Body of pancreas (tissue), 4 donors: ENCODE data around the gene COX6B2. TPM values are rescaled to one million over a fixed set of nuclear protein-coding genes. Genes with fewer than 3 reads are reported as not detected.
"Not testable (repeated sequence)": the region's sequence is repeated elsewhere in the genome, so short reads cannot be mapped to it uniquely, and the experiment has no call there.

Experiments
- ATAC-seq: fragments of 150-250 bp; one replicate; pipeline ENCODE4 v1.9.1; 2016
- DNase-seq, 4 donors: peaks; one replicate each; pipeline ENCODE4 v3.0.0-alpha.2; 2019
- H3K27ac ChIP-seq, 4 donors: fragments of 200-600 bp; sonication (generic); 1 replicate in 3 of 4; 2 replicates in 1 of 4; pipeline versions ENCODE4 v1.5.1 to v1.6.1; 2016 to 2019; ENCODE audit warnings: mild to moderate bottlenecking in 1 of 4, mixed read lengths in 1 of 4, moderate library complexity in 1 of 4
- H3K27me3 ChIP-seq, 2 donors: fragments of 200-600 bp; sonication (generic); one replicate each; pipeline ENCODE4 v1.6.0; 2016; ENCODE audit warnings: mild to moderate bottlenecking in 1 of 2
- H3K36me3 ChIP-seq, 2 donors: fragments of 200-600 bp; sonication (generic); replicated peaks in 1 of 2; 2 replicates each; pipeline ENCODE4 v1.5.1; 2016; ENCODE audit warnings: low read depth in 2 of 2; ENCODE audit not compliant: insufficient read depth in 1 of 2
- H3K4me1 ChIP-seq: fragments of 200-600 bp; sonication (generic); one replicate; pipeline ENCODE4 v1.6.0; 2016
- H3K4me3 ChIP-seq, 2 donors: fragments of 200-600 bp; sonication (generic); 1 replicate in 1 of 2; 2 replicates in 1 of 2; pipeline ENCODE4 v1.5.1; 2016 to 2019
- H3K9me3 ChIP-seq, 3 donors: fragments of 200-600 bp; sonication (generic); 1 replicate in 2 of 3; 2 replicates in 1 of 3; pipeline ENCODE4 v1.5.1; 2016
- CTCF ChIP-seq, 7 experiments: fragments of 450-650 bp in 4 of 7; fragments of 200-600 bp in 3 of 7; sonication (generic) in 3 of 7; IDR thresholded peaks; one replicate each; pipeline ENCODE4 v1.5.1; 2016 to 2019; ENCODE audit warnings: antibody characterized with exemption in 7 of 7
- POLR2A ChIP-seq, 3 donors: fragments of 450-650 bp; IDR thresholded peaks; one replicate each; pipeline ENCODE4 v1.6.1; 2016; ENCODE audit warnings: antibody characterized with exemption in 3 of 3, mild to moderate bottlenecking in 2 of 3
- WGBS, 2 donors: methylation state at CpG; one replicate each; pipeline ENCODE4 v1.1.5; 2017; 5-methylcytosine and 5-hydroxymethylcytosine counted together
- intact Hi-C: fragments of 100-400 bp; cut with DNase I; formaldehyde crosslinking; loops from one replicate; pipeline ENCODE4 v1.15.1; 2023
- total RNA-seq, 2 donors: library from RNA; depleted of rRNA; stranded (reverse); fragments of >200 nt; gene quantifications; one replicate each; pipeline ENCODE4 v1.1.0, GENCODE V29; 2016

Gene COX6B2
- total RNA-seq, 2 donors from 2014 or later: 1.6 TPM; not detected in 1

GRCh38 chr19:55336101-55336500 is 18.4 kb downstream of the COX6B2 start:
- 72 to 77% methylated on average over 7 of the region's 7 CpGs for WGBS, 2 donors
- Histone ChIP-seq H3K4me1 (peaks cover 21% of the 10 kb centered on the region), H3K4me3 (no peak overlapping the region), H3K27ac (no peak overlapping the region), H3K36me3 (no peaks in the 10 kb centered on the region), H3K27me3 (no peaks in the 10 kb centered on the region), H3K9me3 (no peaks in the 10 kb centered on the region)
- TF ChIP-seq CTCF (IDR thresholded peaks at IDR 0.05): no peak
- TF ChIP-seq POLR2A (IDR thresholded peaks at IDR 0.05): no peak
- intact Hi-C loops: no loop called here
- DNase-seq (no peak), ATAC-seq (no peak)

GRCh38 chr19:55333870-55334269 is 20.6 kb downstream of the COX6B2 start:
- Histone ChIP-seq H3K9me3 (no peaks in the 10 kb centered on the region), H3K4me3 (no peak overlapping the region), H3K36me3 (no peaks in the 10 kb centered on the region), H3K27me3 (no peaks in the 10 kb centered on the region), H3K4me1 (peaks cover 9% of the 10 kb centered on the region), H3K27ac (no peak overlapping the region)
- intact Hi-C loops: no loop called here
- peak in 1 of 4 donors; percentile 52 for DNase-seq
- ATAC-seq: no peak
- 62 to 71% methylated on average over 11 of the region's 11 CpGs for WGBS, 2 donors
- TF ChIP-seq CTCF (IDR thresholded peaks at IDR 0.05) (no peak), POLR2A (IDR thresholded peaks at IDR 0.05) (no peak)

GRCh38 chr19:55329791-55330190 is 24.7 kb downstream of the COX6B2 start:
- H3K9me3 ChIP-seq, intact Hi-C loops, H3K27me3 ChIP-seq, ATAC-seq, H3K27ac ChIP-seq, H3K4me1 ChIP-seq, DNase-seq, H3K36me3 ChIP-seq, H3K4me3 ChIP-seq: not testable (repeated sequence)
- WGBS, 2 donors: 80% methylated on average over 6 of the region's 6 CpGs

GRCh38 chr19:55328774-55329318 is 25.7 kb downstream of the COX6B2 start:
- H3K27ac ChIP-seq, H3K4me1 ChIP-seq, ATAC-seq, intact Hi-C loops, H3K4me3 ChIP-seq, H3K9me3 ChIP-seq, DNase-seq, H3K36me3 ChIP-seq, H3K27me3 ChIP-seq: not testable (repeated sequence)
- WGBS, 2 donors: 65 to 82% methylated on average over 4 of the region's 4 CpGs

- Histone ChIP-seq H3K9me3 (no peaks in the 10 kb centered on the region), H3K4me1 (no peaks in the 10 kb centered on the region), H3K36me3 (no peaks in the 10 kb centered on the region), H3K27ac (peak within 1 kb of the TSS in 1 of 4 donors; percentile 36), H3K27me3 (no peaks in the 10 kb centered on the region), H3K4me3 (no peak within 1 kb of the TSS)
- WGBS, 2 donors: 66 to 83% methylated on average over 13 to 14 of the region's 14 CpGs
- intact Hi-C loops: no loop called here
- no peak for TF ChIP-seq POLR2A (IDR thresholded peaks at IDR 0.05)
- TF ChIP-seq CTCF (IDR thresholded peaks at IDR 0.05): no peak
- ATAC-seq (no peak), DNase-seq (no peak)
Measured at GRCh38 chr19:55325172-55325571, 29.3 kb downstream of the COX6B2 start, which contains the start of gene TMEM150B. TSS of gene TMEM150B (minus strand) at chr19:55325341. CDS start at chr19:55321036, 4,305 bp downstream.

- TF ChIP-seq POLR2A (IDR thresholded peaks at IDR 0.05) (no peak), CTCF (IDR thresholded peaks at IDR 0.05) (no peak)
- Histone ChIP-seq H3K27ac (no peak overlapping the region), H3K36me3 (no peaks in the 10 kb centered on the region), H3K9me3 (no peaks in the 10 kb centered on the region), H3K4me3 (no peak overlapping the region), H3K4me1 (no peaks in the 10 kb centered on the region), H3K27me3 (no peaks in the 10 kb centered on the region)
- WGBS, 2 donors: 72 to 86% methylated on average over 6 of the region's 6 CpGs
- DNase-seq (no peak), ATAC-seq (no peak)
- intact Hi-C loops: no loop called here
Measured at GRCh38 chr19:55324662-55325061, 29.9 kb downstream of the COX6B2 start.
